Non-pigmented ciliary epithelial cell (primary cell): ENCODE results near the gene TAS2R20.

Experiments used
- DNase-seq: peaks from one replicate; pipeline ENCODE4 v3.0.0-alpha.2; 2010; ENCODE audit warnings: low read depth

The TAS2R20 gene

DNA sequence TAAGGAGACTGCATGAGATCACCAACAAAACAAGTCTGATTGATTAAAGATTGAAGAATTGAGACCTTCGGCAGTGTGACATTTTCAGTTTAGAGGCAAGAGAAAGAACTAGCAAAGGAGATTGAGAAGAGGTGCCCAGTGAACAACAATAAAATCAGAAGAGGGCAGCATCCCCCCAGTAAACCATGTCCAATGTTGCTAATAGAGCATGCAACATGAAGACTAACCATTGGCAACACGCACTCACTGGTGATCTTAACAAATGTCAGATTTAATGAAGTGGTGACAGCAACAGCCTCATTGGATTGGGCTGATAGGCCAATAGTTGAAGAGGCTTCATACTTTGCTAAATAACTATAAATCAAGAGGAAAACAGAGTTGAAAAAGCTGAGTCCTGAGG, 38.3 kb downstream of the TAS2R20 start:
- no peak for DNase-seq

DNA sequence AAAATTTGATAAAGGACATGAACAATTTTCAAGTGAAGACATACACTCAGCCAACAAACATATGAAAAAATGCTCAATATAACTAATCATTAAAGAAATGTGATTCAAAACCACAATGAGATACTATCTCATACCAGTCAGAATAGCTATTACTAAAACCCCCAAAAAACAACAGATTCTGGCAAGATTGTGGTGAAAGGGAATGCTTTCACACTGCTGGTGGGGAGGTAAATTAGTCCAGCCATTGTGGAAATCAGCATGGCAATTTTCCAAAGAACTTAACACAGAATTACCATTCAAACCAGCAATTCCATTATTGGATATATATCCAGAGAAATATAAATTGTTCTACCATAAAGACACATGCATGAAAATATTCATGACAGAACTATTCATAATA, 40.4 kb downstream of the TAS2R20 start:
- DNase-seq, result no peak

- DNase-seq, result no peak
These were observed 42.0 kb downstream of the TAS2R20 start for GRCh38 chr12:10956085-10956484.

DNA sequence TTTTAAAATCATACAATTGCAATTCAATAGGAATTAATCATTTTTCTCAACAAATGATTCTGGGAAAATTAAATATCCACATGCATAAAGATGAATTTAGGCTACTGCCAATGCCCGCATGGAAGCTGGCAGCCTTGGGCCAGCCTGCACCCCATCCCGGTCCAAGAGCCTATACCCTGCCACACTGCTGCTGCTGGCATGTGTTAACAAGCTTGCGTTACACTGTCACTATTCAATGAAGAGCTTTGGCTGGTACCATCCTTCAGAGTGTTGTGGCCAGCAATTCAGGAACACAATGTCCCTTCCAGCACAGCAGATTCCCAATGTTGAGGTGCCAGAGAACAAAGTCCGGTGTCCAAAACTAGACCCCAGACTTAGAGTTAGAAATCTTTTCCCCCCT, 45.5 kb downstream of the TAS2R20 start:
- DNase-seq, result no peak
